Lung (tissue), 12 donors: ENCODE results near the gene COL9A2. TPM values are rescaled to one million over a fixed set of nuclear protein-coding genes. Genes with fewer than 3 reads are reported as not detected.

Experiments used
- ATAC-seq: fragments of 200-7000 bp; cut with Tn5 transposase; one replicate; pipeline ENCODE4 v1.9.1; 2020; ENCODE audit warnings: moderate number of reproducible peaks; ENCODE audit not compliant: insufficient read depth, low FRiP score
- DNase-seq, 3 donors: peaks; one replicate each; pipeline ENCODE4 v3.0.0-alpha.2; 2013 to 2017
- H3K27ac ChIP-seq, 2 donors: one replicate each; pipeline ENCODE4 v1.5.1; 2013; ENCODE audit warnings: mild to moderate bottlenecking in 2 of 2, moderate library complexity in 2 of 2, control low read depth in 1 of 2, inconsistent platforms in 1 of 2, low read depth in 1 of 2, low read length in 1 of 2
- H3K27me3 ChIP-seq, 3 donors: one replicate each; pipeline ENCODE4 v1.5.1; 2013; ENCODE audit warnings: low read length in 2 of 3; ENCODE audit not compliant: control insufficient read depth in 3 of 3, insufficient read depth in 3 of 3
- H3K36me3 ChIP-seq, 4 donors: one replicate each; pipeline ENCODE4 v1.5.1; 2013; ENCODE audit warnings: low read length in 4 of 4, mild to moderate bottlenecking in 1 of 4, moderate library complexity in 1 of 4; ENCODE audit not compliant: control insufficient read depth in 4 of 4, insufficient read depth in 4 of 4
- H3K4me1 ChIP-seq, 5 donors: one replicate each; pipeline ENCODE4 v1.5.1; 2013; ENCODE audit warnings: low read length in 5 of 5, mild to moderate bottlenecking in 2 of 5, moderate library complexity in 1 of 5; ENCODE audit not compliant: control insufficient read depth in 5 of 5, insufficient read depth in 5 of 5
- H3K4me3 ChIP-seq: one replicate; pipeline ENCODE4 v1.5.1; 2013; ENCODE audit warnings: mild to moderate bottlenecking, control low read depth, moderate library complexity
- H3K9ac ChIP-seq, 2 donors: one replicate each; pipeline ENCODE4 v1.5.1; 2013; ENCODE audit warnings: low read length in 2 of 2, control low read depth in 1 of 2; ENCODE audit not compliant: insufficient read depth in 1 of 2
- H3K9me3 ChIP-seq, 4 donors: one replicate each; pipeline ENCODE4 v1.5.1; 2013; ENCODE audit warnings: low read length in 3 of 4, mild to moderate bottlenecking in 1 of 4, moderate library complexity in 1 of 4; ENCODE audit not compliant: control insufficient read depth in 4 of 4, insufficient read depth in 3 of 4
- WGBS, 2 donors: extraction: QIAGEN DNeasy Blood & Tissue Kit; methylation state at CpG; one replicate each; pipeline ENCODE4 v1.1.7; 2013; 5-methylcytosine and 5-hydroxymethylcytosine counted together
- polyA plus RNA-seq, 2 donors: library from polyadenylated mRNA; stranded (reverse); fragments of 200-250 nt; gene quantifications; one replicate each; pipeline ENCODE4 v1.2.1, GENCODE V29; 2013
- total RNA-seq, 2 donors: library from RNA; depleted of rRNA in 1 of 2; stranded (reverse); fragments of >200 nt in 1 of 2; gene quantifications; one replicate each; pipeline ENCODE4 v1.2.1, GENCODE V29; 2014 to 2021
- TF ChIP-seq, protein P1 (sequence below): IDR thresholded peaks from 2 replicates; pipeline ENCODE4 v1.5.1; 2012; ENCODE audit warnings: mild to moderate bottlenecking; ENCODE audit errors: control extremely low read depth, extremely low read depth
- donor health status: control.
- donor health status: control.
- donor health status: Bipolar disorder and iron deficiency.
- donor health status: healthy.
- donor health status: DM: yes; HTN: yes; CAD: no.

Gene COL9A2
- total and polyA plus RNA-seq, 4 donors = 3.7 to 16.0 (median 9.4) TPM

DNA sequence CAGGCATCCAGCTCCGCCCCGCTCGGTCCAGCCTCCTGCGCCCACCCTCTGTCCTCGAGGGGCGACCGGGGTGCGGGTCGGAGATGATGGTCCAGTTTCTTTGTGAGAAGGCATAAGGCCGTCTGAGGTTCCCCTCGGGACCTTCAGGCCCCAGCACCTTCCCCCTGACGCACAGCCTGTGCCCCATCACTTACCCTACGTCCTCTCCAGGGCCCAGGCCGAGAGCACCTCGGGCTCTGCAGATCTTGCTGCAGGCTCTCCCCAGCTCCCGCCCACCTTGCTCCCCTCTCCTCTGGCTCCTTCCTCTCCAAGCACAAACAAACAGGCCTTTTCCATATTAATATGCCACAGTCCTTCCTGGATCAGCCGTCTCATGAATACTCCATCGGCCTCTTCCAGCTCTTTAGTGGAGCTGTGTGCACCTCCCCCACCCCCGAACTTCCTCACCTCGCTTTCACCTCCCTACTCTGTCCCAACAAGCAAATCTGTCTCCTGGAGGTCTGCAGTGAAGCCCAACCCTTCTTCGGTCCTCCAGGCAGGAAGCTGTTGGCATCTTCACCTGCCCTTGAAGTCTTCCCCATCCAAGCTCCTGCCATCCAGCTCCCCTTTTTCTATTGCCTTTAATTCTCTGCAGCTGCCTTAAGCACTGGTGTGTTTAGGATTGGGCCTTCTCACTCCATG, 448 bp upstream of the COL9A2 start:
- peaks cover 0 to 22% (median 13%) of the 10 kb centered on the region in 3 donors for H3K27me3 ChIP-seq
- no peak overlapping the region for H3K9ac ChIP-seq
- TF ChIP-seq, protein P1, sequence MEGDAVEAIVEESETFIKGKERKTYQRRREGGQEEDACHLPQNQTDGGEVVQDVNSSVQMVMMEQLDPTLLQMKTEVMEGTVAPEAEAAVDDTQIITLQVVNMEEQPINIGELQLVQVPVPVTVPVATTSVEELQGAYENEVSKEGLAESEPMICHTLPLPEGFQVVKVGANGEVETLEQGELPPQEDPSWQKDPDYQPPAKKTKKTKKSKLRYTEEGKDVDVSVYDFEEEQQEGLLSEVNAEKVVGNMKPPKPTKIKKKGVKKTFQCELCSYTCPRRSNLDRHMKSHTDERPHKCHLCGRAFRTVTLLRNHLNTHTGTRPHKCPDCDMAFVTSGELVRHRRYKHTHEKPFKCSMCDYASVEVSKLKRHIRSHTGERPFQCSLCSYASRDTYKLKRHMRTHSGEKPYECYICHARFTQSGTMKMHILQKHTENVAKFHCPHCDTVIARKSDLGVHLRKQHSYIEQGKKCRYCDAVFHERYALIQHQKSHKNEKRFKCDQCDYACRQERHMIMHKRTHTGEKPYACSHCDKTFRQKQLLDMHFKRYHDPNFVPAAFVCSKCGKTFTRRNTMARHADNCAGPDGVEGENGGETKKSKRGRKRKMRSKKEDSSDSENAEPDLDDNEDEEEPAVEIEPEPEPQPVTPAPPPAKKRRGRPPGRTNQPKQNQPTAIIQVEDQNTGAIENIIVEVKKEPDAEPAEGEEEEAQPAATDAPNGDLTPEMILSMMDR = no peak
- no peaks in the 10 kb centered on the region for H3K36me3 ChIP-seq
- no peaks in the 10 kb centered on the region for H3K9me3 ChIP-seq
- ATAC-seq (no peak), DNase-seq (no peak)
- H3K4me3 ChIP-seq = no peak overlapping the region
- H3K27ac ChIP-seq = no peak overlapping the region
- WGBS, 2 donors = 35 to 37% methylated on average over 19 to 21 of the region's 21 CpGs
- peaks cover 0 to 29% (median 4%) of the 10 kb centered on the region in 5 donors for H3K4me1 ChIP-seq

DNA sequence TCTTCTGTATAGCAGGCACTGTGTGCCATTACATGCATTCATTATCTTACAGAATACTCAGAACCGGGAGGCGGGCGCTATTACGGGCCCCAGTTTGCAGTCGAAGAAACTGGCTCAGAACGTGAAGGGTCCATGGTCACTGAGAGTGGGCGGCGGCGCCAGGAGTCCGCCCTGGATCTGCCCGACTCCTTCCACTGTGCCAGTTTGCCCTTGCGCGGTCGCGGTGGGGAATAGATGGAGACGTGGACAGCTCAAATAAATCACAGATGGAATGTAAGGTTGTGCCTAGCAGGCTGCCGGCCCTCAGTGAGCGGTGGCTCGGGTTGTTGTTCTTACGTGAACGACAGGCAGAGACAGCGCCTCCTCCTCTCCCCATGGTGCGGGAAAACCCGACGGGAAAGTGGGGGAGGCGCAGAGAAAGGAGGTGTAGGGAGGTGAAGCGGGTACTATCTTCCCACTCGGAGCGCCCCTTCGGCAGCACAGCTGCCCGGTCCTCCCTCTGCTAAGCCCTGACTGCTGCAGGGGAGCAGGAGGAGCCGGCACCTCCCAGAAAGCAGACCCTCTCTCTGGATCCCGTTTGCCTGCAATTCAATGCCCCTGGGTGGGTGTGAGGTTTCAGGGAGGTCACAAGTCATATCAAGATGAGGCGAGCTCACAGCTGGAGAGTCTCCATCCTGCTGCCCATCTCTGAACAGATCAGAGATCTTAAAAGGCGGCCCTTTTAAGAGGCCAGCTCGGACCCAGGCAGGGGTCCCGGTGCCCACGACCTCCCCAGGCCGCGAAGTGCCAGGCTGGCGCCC, 1.1 kb downstream of the COL9A2 start:
- peaks cover 0 to 22% (median 13%) of the 10 kb centered on the region in 3 donors for H3K27me3 ChIP-seq
- TF ChIP-seq, protein P1 = no peak
- H3K4me3 ChIP-seq = no peak overlapping the region
- 4 to 6% methylated on average over 41 of the region's 41 CpGs for WGBS, 2 donors
- H3K9me3 ChIP-seq = no peaks in the 10 kb centered on the region
- peak; percentile 38 to 62 (median 61) for DNase-seq
- H3K4me1 ChIP-seq = peaks cover 0 to 31% (median 4%) of the 10 kb centered on the region in 5 donors
- H3K9ac ChIP-seq = peak overlapping the region in 1 of 2 donors; percentile 2
- H3K36me3 ChIP-seq = no peaks in the 10 kb centered on the region
- no peak overlapping the region for H3K27ac ChIP-seq
- ATAC-seq = peak; percentile 15

DNA sequence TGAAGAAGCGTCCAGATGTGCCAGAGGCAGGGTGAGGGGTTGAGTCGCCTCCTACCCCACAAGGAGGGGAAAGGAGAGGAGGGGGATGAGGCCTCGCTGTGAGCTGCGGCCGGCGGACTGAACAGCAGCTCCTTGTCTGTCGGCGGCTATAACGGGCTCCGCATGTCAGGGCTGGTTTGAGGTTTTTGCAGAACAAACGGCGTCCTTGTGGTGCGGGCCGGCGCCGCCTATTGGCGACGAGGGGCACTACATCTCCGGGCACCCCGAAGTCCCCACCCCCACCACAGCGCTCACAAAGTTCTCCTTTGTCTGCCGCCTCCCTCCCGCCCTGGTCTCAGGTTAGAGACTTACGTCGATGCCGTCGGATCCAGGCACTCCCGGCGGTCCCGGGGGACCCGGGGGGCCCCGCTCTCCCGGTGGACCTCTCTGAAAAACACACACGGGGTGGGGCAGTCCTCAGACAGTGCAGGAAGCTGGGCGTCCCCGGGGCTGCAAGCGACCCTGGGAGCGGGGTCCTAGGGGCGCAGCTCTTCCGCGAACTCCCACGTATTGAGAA, 1.8 kb downstream of the COL9A2 start:
- Histone ChIP-seq H3K36me3 (no peaks in the 10 kb centered on the region), H3K9me3 (no peaks in the 10 kb centered on the region), H3K27ac (no peak overlapping the region), H3K4me3 (no peak overlapping the region), H3K27me3 (peaks cover 0 to 22% (median 13%) of the 10 kb centered on the region in 3 donors), H3K9ac (peak overlapping the region; percentile 28 to 61), H3K4me1 (peaks cover 0 to 31% (median 4%) of the 10 kb centered on the region in 5 donors)
- TF ChIP-seq, protein P1 = peak; percentile 72
- ATAC-seq (peak; percentile 90), DNase-seq (peak; percentile 95 to 96 (median 96))
- WGBS, 2 donors = 2 to 3% methylated on average over 42 of the region's 42 CpGs
